ENCODE results near the gene MAOB.

Gene MAOB

GRCh38 chrX:43870758-43871419, 11.4 kb downstream of the MAOB start:
- WGBS (ENCODE audit: insufficient coverage), result 92% methylated on average over 3 of the region's 3 CpGs
- peak in 1 of 3 donors; percentile 2 for DNase-seq
- CTCF ChIA-PET, result no interaction called here
- Histone ChIP-seq H3K27ac (ENCODE audit: insufficient read depth in 1 of 2, low read depth in 1 of 2, low read length in 2 of 2, poor library complexity in 1 of 2, severe bottlenecking in 2 of 2) (no peak overlapping the region), H3K9me3 (ENCODE audit: control extremely low read depth in 1 of 5, control insufficient read depth in 4 of 5, insufficient read depth in 2 of 5, low read depth in 1 of 5, low read length in 4 of 5) (peaks cover 0 to 1% (median 0%) of the 10 kb centered on the region in 5 experiments), H3K36me3 (ENCODE audit: control insufficient read depth in 4 of 4, insufficient read depth in 4 of 4, low read length in 3 of 4) (no peaks in the 10 kb centered on the region), H3K4me3 (ENCODE audit: control insufficient read depth in 1 of 7, extremely low read depth in 1 of 7, insufficient read depth in 4 of 7, low read depth in 2 of 7, low read length in 6 of 7) (no peak overlapping the region), H3K4me1 (ENCODE audit: control extremely low read depth in 1 of 4, control insufficient read depth in 4 of 4, insufficient read depth in 4 of 4, low read length in 3 of 4) (no peaks in the 10 kb centered on the region), H3K27me3 (replicated peaks in 2 of 5; ENCODE audit: control insufficient read depth in 4 of 5, insufficient read depth in 5 of 5, low read length in 4 of 5) (peaks cover 0 to 11% (median 0%) of the 10 kb centered on the region in 5 experiments)
- POLR2A ChIA-PET, result no interaction called here

GRCh38 chrX:43870011-43870410, 12.2 kb downstream of the MAOB start:
- CTCF ChIA-PET, result no interaction called here
- H3K27me3 ChIP-seq (replicated peaks in 2 of 5; ENCODE audit: control insufficient read depth in 4 of 5, insufficient read depth in 5 of 5, low read length in 4 of 5), result peaks cover 0 to 11% (median 0%) of the 10 kb centered on the region in 5 experiments
- POLR2A ChIA-PET, result no interaction called here
- H3K27ac ChIP-seq (ENCODE audit: insufficient read depth in 1 of 2, low read depth in 1 of 2, low read length in 2 of 2, poor library complexity in 1 of 2, severe bottlenecking in 2 of 2), result no peak overlapping the region
- no peaks in the 10 kb centered on the region for H3K4me1 ChIP-seq (ENCODE audit: control extremely low read depth in 1 of 4, control insufficient read depth in 4 of 4, insufficient read depth in 4 of 4, low read length in 3 of 4)
- H3K36me3 ChIP-seq (ENCODE audit: control insufficient read depth in 4 of 4, insufficient read depth in 4 of 4, low read length in 3 of 4), result no peaks in the 10 kb centered on the region
- peaks cover 0 to 1% (median 0%) of the 10 kb centered on the region in 5 experiments for H3K9me3 ChIP-seq (ENCODE audit: control extremely low read depth in 1 of 5, control insufficient read depth in 4 of 5, insufficient read depth in 2 of 5, low read depth in 1 of 5, low read length in 4 of 5)
- DNase-seq, result no peak
- WGBS (ENCODE audit: insufficient coverage), result 69% methylated on average over 3 of the region's 3 CpGs
- no peak overlapping the region for H3K4me3 ChIP-seq (ENCODE audit: control insufficient read depth in 1 of 7, extremely low read depth in 1 of 7, insufficient read depth in 4 of 7, low read depth in 2 of 7, low read length in 6 of 7)

- Histone ChIP-seq H3K36me3 (ENCODE audit: control insufficient read depth in 4 of 4, insufficient read depth in 4 of 4, low read length in 3 of 4) (no peaks in the 10 kb centered on the region), H3K9me3 (ENCODE audit: control extremely low read depth in 1 of 5, control insufficient read depth in 4 of 5, insufficient read depth in 2 of 5, low read depth in 1 of 5, low read length in 4 of 5) (peaks cover 0 to 1% (median 0%) of the 10 kb centered on the region in 5 experiments), H3K4me1 (ENCODE audit: control extremely low read depth in 1 of 4, control insufficient read depth in 4 of 4, insufficient read depth in 4 of 4, low read length in 3 of 4) (no peaks in the 10 kb centered on the region), H3K27me3 (replicated peaks in 2 of 5; ENCODE audit: control insufficient read depth in 4 of 5, insufficient read depth in 5 of 5, low read length in 4 of 5) (peaks cover 0 to 11% (median 0%) of the 10 kb centered on the region in 5 experiments), H3K27ac (ENCODE audit: insufficient read depth in 1 of 2, low read depth in 1 of 2, low read length in 2 of 2, poor library complexity in 1 of 2, severe bottlenecking in 2 of 2) (no peak overlapping the region), H3K4me3 (ENCODE audit: control insufficient read depth in 1 of 7, extremely low read depth in 1 of 7, insufficient read depth in 4 of 7, low read depth in 2 of 7, low read length in 6 of 7) (no peak overlapping the region)
- POLR2A ChIA-PET, result no interaction called here
- no CpG with 5 or more reads among the region's 6 CpGs for WGBS (ENCODE audit: insufficient coverage)
- CTCF ChIA-PET, result interaction anchor here (0.6 kb wide), 1 partner anchor 846 kb away, joined by 3 read pairs; no protein-coding TSS in a partner anchor
- DNase-seq, result no peak
Observed at GRCh38 chrX:43868791-43869190, 13.5 kb downstream of the MAOB start.

- Histone ChIP-seq H3K4me1 (ENCODE audit: control extremely low read depth in 1 of 4, control insufficient read depth in 4 of 4, insufficient read depth in 4 of 4, low read length in 3 of 4) (no peaks in the 10 kb centered on the region), H3K27ac (ENCODE audit: insufficient read depth in 1 of 2, low read depth in 1 of 2, low read length in 2 of 2, poor library complexity in 1 of 2, severe bottlenecking in 2 of 2) (no peak overlapping the region), H3K27me3 (replicated peaks in 2 of 5; ENCODE audit: control insufficient read depth in 4 of 5, insufficient read depth in 5 of 5, low read length in 4 of 5) (peaks cover 0 to 10% (median 0%) of the 10 kb centered on the region in 5 experiments), H3K4me3 (ENCODE audit: control insufficient read depth in 1 of 7, extremely low read depth in 1 of 7, insufficient read depth in 4 of 7, low read depth in 2 of 7, low read length in 6 of 7) (no peak overlapping the region), H3K36me3 (ENCODE audit: control insufficient read depth in 4 of 4, insufficient read depth in 4 of 4, low read length in 3 of 4) (no peaks in the 10 kb centered on the region), H3K9me3 (ENCODE audit: control extremely low read depth in 1 of 5, control insufficient read depth in 4 of 5, insufficient read depth in 2 of 5, low read depth in 1 of 5, low read length in 4 of 5) (no peaks in the 10 kb centered on the region)
- POLR2A ChIA-PET, result no interaction called here
- CTCF ChIA-PET, result no interaction called here
- 86% methylated on average over 1 of the region's 4 CpGs for WGBS (ENCODE audit: insufficient coverage)
- no peak for DNase-seq
Observed at GRCh38 chrX:43866423-43866822, 15.8 kb downstream of the MAOB start.

GRCh38 chrX:43865791-43866190, 16.5 kb downstream of the MAOB start:
- WGBS (ENCODE audit: insufficient coverage), result 78% methylated on average over 5 of the region's 5 CpGs
- H3K4me3 ChIP-seq (ENCODE audit: control insufficient read depth in 1 of 7, extremely low read depth in 1 of 7, insufficient read depth in 4 of 7, low read depth in 2 of 7, low read length in 6 of 7), result no peak overlapping the region
- H3K36me3 ChIP-seq (ENCODE audit: control insufficient read depth in 4 of 4, insufficient read depth in 4 of 4, low read length in 3 of 4), result no peaks in the 10 kb centered on the region
- no peak overlapping the region for H3K27ac ChIP-seq (ENCODE audit: insufficient read depth in 1 of 2, low read depth in 1 of 2, low read length in 2 of 2, poor library complexity in 1 of 2, severe bottlenecking in 2 of 2)
- H3K4me1 ChIP-seq (ENCODE audit: control extremely low read depth in 1 of 4, control insufficient read depth in 4 of 4, insufficient read depth in 4 of 4, low read length in 3 of 4), result no peaks in the 10 kb centered on the region
- no peaks in the 10 kb centered on the region for H3K9me3 ChIP-seq (ENCODE audit: control extremely low read depth in 1 of 5, control insufficient read depth in 4 of 5, insufficient read depth in 2 of 5, low read depth in 1 of 5, low read length in 4 of 5)
- CTCF ChIA-PET, result no interaction called here
- H3K27me3 ChIP-seq (replicated peaks in 2 of 5; ENCODE audit: control insufficient read depth in 4 of 5, insufficient read depth in 5 of 5, low read length in 4 of 5), result peaks cover 0 to 12% (median 0%) of the 10 kb centered on the region in 5 experiments
- POLR2A ChIA-PET, result no interaction called here
- DNase-seq, result no peak

- CTCF ChIA-PET, result no interaction called here
- DNase-seq, result no peak
- peaks cover 0 to 12% (median 0%) of the 10 kb centered on the region in 5 experiments for H3K27me3 ChIP-seq (replicated peaks in 2 of 5; ENCODE audit: control insufficient read depth in 4 of 5, insufficient read depth in 5 of 5, low read length in 4 of 5)
- H3K4me3 ChIP-seq (ENCODE audit: control insufficient read depth in 1 of 7, extremely low read depth in 1 of 7, insufficient read depth in 4 of 7, low read depth in 2 of 7, low read length in 6 of 7), result no peak overlapping the region
- H3K27ac ChIP-seq (ENCODE audit: insufficient read depth in 1 of 2, low read depth in 1 of 2, low read length in 2 of 2, poor library complexity in 1 of 2, severe bottlenecking in 2 of 2), result no peak overlapping the region
- no peaks in the 10 kb centered on the region for H3K36me3 ChIP-seq (ENCODE audit: control insufficient read depth in 4 of 4, insufficient read depth in 4 of 4, low read length in 3 of 4)
- POLR2A ChIA-PET, result no interaction called here
- H3K9me3 ChIP-seq (ENCODE audit: control extremely low read depth in 1 of 5, control insufficient read depth in 4 of 5, insufficient read depth in 2 of 5, low read depth in 1 of 5, low read length in 4 of 5), result no peaks in the 10 kb centered on the region
- WGBS (ENCODE audit: insufficient coverage), result 100% methylated on average over 1 of the region's 1 CpG
- no peaks in the 10 kb centered on the region for H3K4me1 ChIP-seq (ENCODE audit: control extremely low read depth in 1 of 4, control insufficient read depth in 4 of 4, insufficient read depth in 4 of 4, low read length in 3 of 4)
Observed at GRCh38 chrX:43862434-43862833, 19.8 kb downstream of the MAOB start.

GRCh38 chrX:43861750-43862149, 20.5 kb downstream of the MAOB start:
- Histone ChIP-seq H3K36me3 (ENCODE audit: control insufficient read depth in 4 of 4, insufficient read depth in 4 of 4, low read length in 3 of 4) (no peaks in the 10 kb centered on the region), H3K27ac (ENCODE audit: insufficient read depth in 1 of 2, low read depth in 1 of 2, low read length in 2 of 2, poor library complexity in 1 of 2, severe bottlenecking in 2 of 2) (no peak overlapping the region), H3K4me1 (ENCODE audit: control extremely low read depth in 1 of 4, control insufficient read depth in 4 of 4, insufficient read depth in 4 of 4, low read length in 3 of 4) (no peaks in the 10 kb centered on the region), H3K9me3 (ENCODE audit: control extremely low read depth in 1 of 5, control insufficient read depth in 4 of 5, insufficient read depth in 2 of 5, low read depth in 1 of 5, low read length in 4 of 5) (no peaks in the 10 kb centered on the region), H3K27me3 (replicated peaks in 2 of 5; ENCODE audit: control insufficient read depth in 4 of 5, insufficient read depth in 5 of 5, low read length in 4 of 5) (peaks cover 0 to 8% (median 0%) of the 10 kb centered on the region in 5 experiments), H3K4me3 (ENCODE audit: control insufficient read depth in 1 of 7, extremely low read depth in 1 of 7, insufficient read depth in 4 of 7, low read depth in 2 of 7, low read length in 6 of 7) (no peak overlapping the region)
- WGBS (ENCODE audit: insufficient coverage), result 94% methylated on average over 2 of the region's 4 CpGs
- CTCF ChIA-PET, result no interaction called here
- DNase-seq, result no peak
- POLR2A ChIA-PET, result no interaction called here
